ENCODE measurements around the gene ZNF700. TPM values are rescaled to one million over a fixed set of nuclear protein-coding genes. Genes with fewer than 3 reads are reported as not detected.
A peak's percentile ranks its signal among the peaks of the same experiment; 100 is the strongest.
"Not testable (repeated sequence)": the region's sequence is repeated elsewhere in the genome, so short reads cannot be mapped to it uniquely, and the experiment has no call there.

Gene ZNF700
- 16.3 TPM for total RNA-seq

DNA sequence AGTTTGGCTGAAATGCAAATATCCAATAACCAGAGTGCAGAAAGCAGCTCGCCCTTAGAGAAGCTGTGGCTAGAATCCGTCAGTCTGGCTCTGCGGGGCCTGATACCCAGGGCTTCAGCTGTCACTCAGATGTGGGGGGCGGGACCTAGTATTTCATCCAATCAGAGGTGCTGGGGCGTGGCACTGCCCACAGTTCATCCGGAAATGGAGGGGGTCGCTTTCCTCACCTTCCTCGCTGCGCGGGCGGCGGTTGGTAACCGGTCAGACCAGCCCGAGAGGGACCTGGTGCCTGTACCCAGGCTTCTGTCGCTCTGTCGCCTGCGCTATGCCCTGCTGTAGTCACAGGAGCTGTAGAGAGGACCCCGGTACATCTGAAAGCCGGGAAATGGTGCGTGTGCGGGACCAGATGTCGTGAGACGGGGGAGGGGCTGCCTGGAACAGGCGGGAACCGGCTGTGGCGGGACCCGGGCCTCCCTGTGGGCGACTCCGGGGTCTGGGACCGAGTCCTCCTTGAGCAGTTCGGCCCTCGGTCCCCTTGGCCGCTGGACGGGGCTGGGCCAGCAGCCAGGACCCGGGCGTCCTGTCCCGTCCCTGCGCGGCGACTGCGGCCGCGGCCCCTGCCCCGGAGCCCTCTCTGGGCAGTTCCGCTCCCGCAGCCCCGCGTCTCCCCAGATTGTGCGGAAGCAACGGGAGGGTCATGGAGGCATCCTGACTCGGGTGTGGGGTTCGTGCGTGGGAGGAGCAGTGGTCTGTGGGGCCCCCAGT is at the start of gene ZNF700:
TSS of gene ZNF700 (plus strand) at position 222 of the 765 bp plus-strand sequence. CDS start at position 326, 104 bp downstream.
- DNase-seq, result peak; percentile 89

GRCh38 chr19:11879687-11880266 is 45.1 kb upstream of the ZNF700 start:
- not testable (repeated sequence) for DNase-seq

DNA sequence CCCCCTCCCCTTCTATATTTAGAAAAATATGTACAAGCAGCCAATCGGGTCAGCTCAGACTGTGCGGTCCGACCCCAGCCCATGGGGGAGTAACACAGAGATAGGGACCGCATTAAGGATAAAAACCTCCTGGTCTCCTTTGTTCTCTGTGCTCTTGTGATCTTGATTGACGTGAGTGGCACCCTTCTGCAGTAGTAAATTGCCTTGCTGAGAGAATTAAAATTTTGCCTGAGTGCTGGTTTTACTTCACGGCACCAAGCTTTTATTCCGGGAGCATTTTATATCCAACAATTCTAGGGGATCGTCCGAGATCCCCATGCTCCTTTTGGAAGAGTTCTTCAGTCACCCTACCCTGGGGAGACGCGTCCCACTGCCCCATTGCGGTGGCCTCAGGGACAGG is 44.3 kb upstream of the ZNF700 start:
- DNase-seq, result no peak

GRCh38 chr19:11881151-11881800 is 43.6 kb upstream of the ZNF700 start:
- no peak for DNase-seq

GRCh38 chr19:11882606-11883005 is 42.3 kb upstream of the ZNF700 start:
- DNase-seq, result no peak

- DNase-seq, result no peak
Observed at GRCh38 chr19:11887234-11887610, 37.7 kb upstream of the ZNF700 start.

GRCh38 chr19:11887611-11888531 is 37.0 kb upstream of the ZNF700 start, which contains the start of gene ZNF69:
Gene ZNF69 (plus strand): TSS chr19:11887782. CDS start chr19:11887924, 142 bp downstream.
- peak; percentile 26 for DNase-seq

- not testable (repeated sequence) for DNase-seq
Observed at GRCh38 chr19:11889901-11890300, 35.0 kb upstream of the ZNF700 start.

- no peak for DNase-seq
Observed at GRCh38 chr19:11890634-11891033, 34.3 kb upstream of the ZNF700 start.

DNA sequence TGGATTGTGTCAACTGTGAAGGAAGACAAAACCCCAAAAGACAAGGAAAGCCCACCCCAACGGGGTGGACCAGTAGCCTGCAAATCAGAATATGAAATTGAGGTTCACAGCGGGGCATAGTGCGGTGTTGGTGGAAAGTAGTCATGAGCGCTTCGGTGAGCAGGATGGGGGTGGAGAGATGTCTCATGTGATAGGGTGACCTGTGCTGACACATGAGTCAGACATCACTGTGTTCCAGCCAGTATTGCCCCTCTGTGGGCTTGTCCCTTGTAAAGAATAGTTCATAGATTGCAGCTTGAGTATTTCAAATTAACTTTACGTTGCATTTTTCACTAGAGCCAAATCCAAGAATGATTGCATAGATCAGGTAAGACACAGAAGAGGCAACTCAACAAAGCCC is 30.1 kb upstream of the ZNF700 start:
- no peak for DNase-seq

- DNase-seq, result no peak
Observed at GRCh38 chr19:11902228-11902627, 22.7 kb upstream of the ZNF700 start.

- DNase-seq, result no peak
Observed at GRCh38 chr19:11905928-11906327, 19.0 kb upstream of the ZNF700 start.

DNA sequence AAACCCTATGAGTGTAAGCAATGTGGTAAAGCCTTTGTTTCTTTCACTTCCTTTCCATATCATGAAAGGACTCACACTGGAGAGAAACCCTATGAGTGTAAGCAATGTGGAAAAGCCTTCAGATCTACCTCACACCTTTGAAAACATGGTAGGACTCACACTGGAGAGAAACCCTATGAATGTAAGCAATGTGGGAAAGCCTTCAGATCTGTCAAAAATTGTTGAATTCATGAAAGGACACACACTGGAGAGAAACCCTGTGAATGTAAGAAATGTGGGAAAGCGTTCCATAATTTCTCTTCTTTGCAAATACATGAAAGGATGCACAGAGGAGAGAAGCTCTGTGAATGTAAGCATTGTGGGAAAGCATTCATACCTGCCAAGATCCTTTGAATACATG is 13.0 kb upstream of the ZNF700 start:
- DNase-seq, result not testable (repeated sequence)

DNA sequence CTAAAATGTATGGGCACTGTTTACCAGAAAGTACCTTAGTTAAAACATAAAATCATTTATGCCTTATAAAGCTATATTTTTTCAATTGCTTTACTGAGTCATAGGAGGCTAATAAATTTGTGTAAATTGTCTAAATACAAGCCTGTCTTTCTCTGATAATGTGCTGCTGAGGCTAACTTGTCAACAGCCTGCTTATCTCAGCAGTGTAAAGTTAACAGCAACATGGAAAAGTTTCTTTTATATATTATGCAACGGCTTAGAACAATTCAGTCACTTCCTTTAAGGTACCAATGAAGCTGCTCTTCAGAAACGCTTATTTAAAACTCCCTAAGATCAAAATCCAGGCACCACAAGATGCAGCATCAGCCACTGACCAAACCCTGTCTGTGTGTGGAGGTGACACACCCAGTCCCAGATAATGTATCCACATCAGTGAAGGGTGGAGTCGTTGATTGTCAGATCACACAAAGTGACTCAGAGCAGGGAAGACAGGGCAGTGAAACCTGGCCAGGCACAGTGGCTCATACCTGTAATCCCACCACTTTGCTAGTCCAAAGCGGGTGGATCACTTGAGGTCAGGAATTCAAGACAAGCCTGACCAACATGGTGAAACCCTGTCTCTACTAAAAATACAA is 10.4 kb upstream of the ZNF700 start:
- DNase-seq, result not testable (repeated sequence)

DNA sequence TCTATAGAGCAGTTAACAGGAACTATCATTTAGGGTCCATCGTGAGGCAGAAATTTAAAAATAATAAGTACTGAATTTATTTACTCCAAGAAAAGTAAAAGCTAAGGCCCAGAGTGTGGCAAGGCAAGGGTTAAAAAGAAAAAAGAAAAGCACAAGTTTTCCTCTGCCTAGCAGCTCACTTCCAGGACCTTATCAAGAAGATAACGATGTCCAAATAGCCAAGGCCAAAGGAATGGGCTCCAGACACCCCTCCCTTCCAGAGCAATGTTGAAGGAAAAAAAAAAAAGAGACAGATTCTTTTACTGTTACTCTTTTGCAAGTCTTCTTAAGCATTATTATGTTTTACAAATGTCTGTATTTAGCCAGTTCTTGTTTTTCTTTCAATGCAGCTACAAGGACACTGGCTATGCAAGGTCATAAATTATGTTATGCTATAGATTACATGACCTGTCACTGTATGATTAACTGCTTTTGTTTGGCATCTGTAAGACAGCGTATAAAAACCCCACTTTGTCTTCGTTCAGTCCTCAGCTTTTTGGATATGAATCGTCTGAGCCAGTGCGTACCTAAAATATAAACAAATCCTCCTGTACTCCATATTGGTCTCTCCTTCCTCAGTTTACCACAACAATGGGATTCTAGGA is 2.9 kb upstream of the ZNF700 start:
- DNase-seq, result no peak

DNA sequence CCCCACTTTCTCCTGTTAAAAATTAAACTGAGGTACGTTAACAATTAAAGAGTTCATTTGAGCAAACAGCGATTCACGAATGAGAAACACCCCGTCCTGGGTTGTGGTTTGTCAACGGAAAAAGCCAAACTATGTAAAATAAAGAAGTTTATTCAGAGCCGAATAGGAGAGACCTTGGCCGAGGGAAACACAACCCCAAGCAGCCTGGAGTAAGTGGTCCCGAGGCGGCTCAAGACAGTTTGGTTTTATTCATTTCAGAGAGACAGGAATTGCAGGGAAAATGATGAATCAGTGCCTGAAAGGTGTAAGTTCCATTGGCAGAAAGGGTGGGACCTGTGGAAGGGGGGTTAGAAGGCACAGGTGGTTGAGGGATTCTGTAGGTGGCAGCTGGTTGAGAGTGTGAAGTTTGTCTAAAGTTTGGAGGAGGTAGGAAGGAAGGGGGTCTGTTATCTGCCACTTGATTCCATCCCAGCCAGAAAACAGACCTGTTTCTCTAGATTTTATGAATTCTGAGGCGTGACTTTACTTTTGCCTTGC is 812 bp downstream of the ZNF700 start:
- not testable (repeated sequence) for DNase-seq

GRCh38 chr19:11927227-11927626 is 2.3 kb downstream of the ZNF700 start:
- no peak for DNase-seq

DNA sequence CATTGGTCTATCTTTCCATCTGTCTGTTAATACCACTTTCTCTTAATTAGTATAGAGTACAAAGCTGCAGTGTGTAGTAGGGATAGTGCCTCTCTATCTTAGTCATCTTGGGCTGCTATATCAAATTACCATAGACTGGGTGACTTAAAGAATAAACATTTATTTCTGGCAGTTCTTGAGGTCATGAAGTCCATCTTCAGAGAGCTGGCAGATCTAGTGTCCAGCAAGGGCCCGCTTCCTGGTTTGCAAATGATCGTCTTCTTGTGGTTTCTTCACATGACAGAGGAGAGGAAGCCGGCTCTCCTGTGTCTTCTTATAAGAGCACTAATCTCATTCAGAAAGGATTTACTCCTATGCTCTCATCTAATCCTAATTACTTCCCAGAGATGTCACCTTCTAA is 6.1 kb downstream of the ZNF700 start:
- no peak for DNase-seq

DNA sequence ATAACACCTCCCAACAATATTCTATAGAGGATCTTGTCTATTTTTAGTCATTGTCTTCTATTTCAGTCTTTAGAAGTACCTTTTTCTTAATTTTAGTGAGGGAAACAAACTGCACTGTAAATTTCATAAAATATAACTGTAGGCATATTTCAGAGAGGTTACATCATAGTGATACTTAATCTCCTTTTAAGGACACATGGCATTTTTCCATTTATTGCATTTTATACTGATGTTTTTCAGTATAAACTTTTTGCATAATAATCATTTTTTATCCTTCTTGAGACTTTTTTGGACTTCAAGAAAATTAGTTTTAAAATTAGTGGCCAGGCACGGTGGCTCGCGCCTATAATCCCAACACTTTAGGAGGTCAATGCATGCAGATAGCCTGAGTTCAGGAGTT is 6.6 kb downstream of the ZNF700 start:
- no peak for DNase-seq

- DNase-seq, result not testable (repeated sequence)
Observed at GRCh38 chr19:11935829-11936228, 10.9 kb downstream of the ZNF700 start.

- DNase-seq, result not testable (repeated sequence)
Observed at GRCh38 chr19:11938383-11938782, 13.5 kb downstream of the ZNF700 start.
